Heart right ventricle (tissue), 16 donors: ENCODE measurements around the gene NUCB1. TPM values are rescaled to one million over a fixed set of nuclear protein-coding genes. Genes with fewer than 3 reads are reported as not detected.
A peak's percentile ranks its signal among the peaks of the same experiment; 100 is the strongest.
"Not testable (repeated sequence)": the region's sequence is repeated elsewhere in the genome, so short reads cannot be mapped to it uniquely, and the experiment has no call there.

Experiments used
- ATAC-seq, 8 donors: fragments of 200-7000 bp; cut with Tn5 transposase; one replicate each; pipeline ENCODE4 v1.9.1; 2020; ENCODE audit warnings: mild to moderate bottlenecking in 8 of 8, moderate library complexity in 8 of 8, moderate number of reproducible peaks in 1 of 8
- DNase-seq, 2 donors: peaks; one replicate each; pipeline ENCODE4 v3.0.0-alpha.2; 2020
- H3K27ac ChIP-seq, 10 donors: fragments of 200-600 bp; sonication (generic) in 2 of 10; one replicate each; pipeline versions ENCODE4 v1.5.0 to v1.8.0; 2020 to 2022; ENCODE audit warnings: mild to moderate bottlenecking in 3 of 10
- H3K27me3 ChIP-seq, 7 donors: fragments of 200-600 bp; one replicate each; pipeline ENCODE4 v1.8.0; 2021 to 2022; ENCODE audit warnings: mild to moderate bottlenecking in 2 of 7
- H3K36me3 ChIP-seq, 9 donors: fragments of 200-600 bp; sonication (generic) in 1 of 9; one replicate each; pipeline versions ENCODE4 v1.5.0 to v1.8.0; 2020 to 2022; ENCODE audit warnings: mild to moderate bottlenecking in 2 of 9
- H3K4me1 ChIP-seq, 9 donors: fragments of 200-600 bp; sonication (generic) in 1 of 9; one replicate each; pipeline versions ENCODE4 v1.5.0 to v1.8.0; 2020 to 2022; ENCODE audit warnings: mild to moderate bottlenecking in 4 of 9
- H3K4me3 ChIP-seq, 10 donors: fragments of 200-600 bp; sonication (generic) in 2 of 10; one replicate each; pipeline versions ENCODE4 v1.5.0 to v1.8.0; 2020 to 2022; ENCODE audit warnings: mild to moderate bottlenecking in 7 of 10, moderate library complexity in 2 of 10
- H3K9me3 ChIP-seq, 11 donors: fragments of 200-600 bp in 10 of 11; sonication (generic) in 2 of 11; one replicate each; pipeline versions ENCODE4 v1.5.0 to v1.8.0; 2013 to 2022; ENCODE audit warnings: mild to moderate bottlenecking in 2 of 11, control low read depth in 1 of 11, moderate library complexity in 1 of 11
- CTCF ChIP-seq, 9 donors: fragments of 200-600 bp; sonication (generic) in 2 of 9; IDR thresholded peaks; one replicate each; pipeline versions ENCODE4 v1.5.0 to v1.8.0; 2021 to 2022; ENCODE audit warnings: antibody characterized with exemption in 9 of 9, mild to moderate bottlenecking in 5 of 9, moderate library complexity in 1 of 9
- WGBS, 2 donors: extraction: QIAGEN DNeasy Blood & Tissue Kit; methylation state at CpG; one replicate each; pipeline ENCODE4 v1.1.7; 2013; ENCODE audit warnings: inconsistent platforms in 1 of 2; 5-methylcytosine and 5-hydroxymethylcytosine counted together
- intact Hi-C, 10 donors: fragments of 100-400 bp; cut with DNase I; formaldehyde crosslinking; loops; one replicate each; pipeline versions ENCODE4 v1.11.1 to v1.14.2; 2022
- polyA plus RNA-seq, 2 donors: library from polyadenylated mRNA; stranded (reverse); fragments of 200-250 nt; gene quantifications; one replicate each; pipeline ENCODE4 v1.2.3, GENCODE V29; 2013
- total RNA-seq, 10 donors: library from RNA; stranded (reverse); fragmentation: NEBNext Ultra II Directional in 3 of 10; extraction: Animal tissue kit (Norgen Biotek cat#: 25700) in 3 of 10; gene quantifications; one replicate each; pipeline versions ENCODE4 v1.2.1 to v1.2.4, GENCODE V29; 2021 to 2023
- donor health status: Arrhythmogenic right ventricular cardiomyopathy.
- donor health status: ischemic (EF 13 %, LVEDD 7.1; RV severe dilation, severe dysfunction).
- donor health status: healthy with polysubstance abuse.
- donor health status: DM: no; HTN: yes; CAD: no.
- donor health status: DM: no; HTN: no; CAD: no.
- donor health status: ischemic (EF 25% LVEDD 6.9; RV normal size, moderate dysfunction).
- donor health status: ischemic (EF 25% LVEDD 5.7; RV mildly dilated, moderate dysfunction).
- donor health status: healthy.
- donor health status: DM: yes; HTN: yes; CAD: no.
- donor health status: Ischemic cardiomyopathy.
- donor health status: ischemic (EF 35%, LVEDD 5.7; RV mildly dilated, moderate dysfunction).
- donor health status: nonischemic (EF 11% LVEDD 7.7; RV severe dilation, severe dysfunction).
- donor health status: DM: yes; HTN: yes; CAD: no.
- donor health status: PGD.
- donor health status: ischemic (EF 29% LVEDD 5.4; RV normal size, mild dysfunction).
- donor health status: nonischemic (EF 23%, LVEDD 6.1; RV moderate dilation, normal function).

NUCB1 gene
- total and polyA plus RNA-seq, 12 donors: 170 to 452 (median 304) TPM

- DNase-seq: peak in 1 of 2 donors; percentile 48
- intact Hi-C loops: no loop called here
- peaks cover 0 to 13% (median 5%) of the 10 kb centered on the region in 9 donors for H3K4me1 ChIP-seq
- H3K9me3 ChIP-seq: no peaks in the 10 kb centered on the region
- no peak overlapping the region for H3K4me3 ChIP-seq
- H3K27me3 ChIP-seq: no peaks in the 10 kb centered on the region
- WGBS, 2 donors: 11 to 16% methylated on average over 10 of the region's 10 CpGs
- peak overlapping the region in 1 of 10 donors; percentile 64 for H3K27ac ChIP-seq
- TF ChIP-seq CTCF (IDR thresholded peaks at IDR 0.05): no peak
- peaks cover 0 to 19% (median 6%) of the 10 kb centered on the region in 9 donors for H3K36me3 ChIP-seq
- ATAC-seq: peak in 6 of 8 donors; percentile 27 to 77 (median 58)
Measured at GRCh38 chr19:48926909-48927308, 26.8 kb downstream of the NUCB1 start.

GRCh38 chr19:48927692-48928091 lies 27.6 kb downstream of the NUCB1 start:
- 88 to 93% methylated on average over 17 of the region's 17 CpGs for WGBS, 2 donors
- H3K36me3 ChIP-seq: peaks cover 0 to 13% (median 0%) of the 10 kb centered on the region in 9 donors
- ATAC-seq, H3K9me3 ChIP-seq, intact Hi-C loops, H3K4me3 ChIP-seq, H3K27me3 ChIP-seq, DNase-seq: not testable (repeated sequence)
- H3K27ac ChIP-seq: peak overlapping the region in 1 of 10 donors; percentile 64
- peaks cover 0 to 13% (median 5%) of the 10 kb centered on the region in 9 donors for H3K4me1 ChIP-seq

- Histone ChIP-seq H3K4me1 (peaks cover 0 to 20% (median 10%) of the 10 kb centered on the region in 9 donors), H3K27me3 (peaks cover 0 to 13% (median 0%) of the 10 kb centered on the region in 7 donors), H3K36me3 (peaks cover 0 to 6% (median 0%) of the 10 kb centered on the region in 9 donors), H3K27ac (peak overlapping the region in 1 of 10 donors; percentile 20), H3K9me3 (no peaks in the 10 kb centered on the region), H3K4me3 (no peak overlapping the region)
- ATAC-seq (no peak), DNase-seq (no peak)
- TF ChIP-seq CTCF (IDR thresholded peaks at IDR 0.05): no peak
- 82 to 85% methylated on average over 15 of the region's 15 CpGs for WGBS, 2 donors
- intact Hi-C loops: no loop called here
Measured at GRCh38 chr19:48928164-48929025, 28.3 kb downstream of the NUCB1 start.

- peak in 1 of 9 donors; percentile 11 for TF ChIP-seq CTCF (IDR thresholded peaks at IDR 0.05)
- 0 to 1% methylated on average over 42 to 43 of the region's 43 CpGs for WGBS, 2 donors
- DNase-seq: peak; percentile 56 to 67
- H3K4me3 ChIP-seq: peak within 1 kb of the TSS in 9 of 10 donors; percentile 31 to 61 (median 53)
- no peaks in the 10 kb centered on the region for H3K9me3 ChIP-seq
- H3K27ac ChIP-seq: peak within 1 kb of the TSS in 1 of 10 donors; percentile 34
- ATAC-seq: peak; percentile 63 to 85 (median 79)
- H3K27me3 ChIP-seq: peaks cover 0 to 19% (median 0%) of the 10 kb centered on the region in 7 donors
- H3K36me3 ChIP-seq: no peaks in the 10 kb centered on the region
- intact Hi-C loops: no loop called here
- H3K4me1 ChIP-seq: peaks cover 0 to 15% (median 11%) of the 10 kb centered on the region in 9 donors
Measured at GRCh38 chr19:48933382-48933932, 33.3 kb downstream of the NUCB1 start, which contains the start of gene DHDH. DHDH (plus strand) TSS chr19:48933699; CDS start chr19:48933722, 23 bp downstream.
